ENCODE results near the gene SPTBN5.

- no peak for TF ChIP-seq POLR2A (IDR thresholded peaks at IDR 0.05)
- no peak for TF ChIP-seq CTCF (IDR thresholded peaks at IDR 0.05)
Observed at GRCh38 chr15:41854443-41854842, 39.4 kb downstream of the SPTBN5 start.
